ENCODE results near the gene ACBD5.

ACBD5 gene

DNA sequence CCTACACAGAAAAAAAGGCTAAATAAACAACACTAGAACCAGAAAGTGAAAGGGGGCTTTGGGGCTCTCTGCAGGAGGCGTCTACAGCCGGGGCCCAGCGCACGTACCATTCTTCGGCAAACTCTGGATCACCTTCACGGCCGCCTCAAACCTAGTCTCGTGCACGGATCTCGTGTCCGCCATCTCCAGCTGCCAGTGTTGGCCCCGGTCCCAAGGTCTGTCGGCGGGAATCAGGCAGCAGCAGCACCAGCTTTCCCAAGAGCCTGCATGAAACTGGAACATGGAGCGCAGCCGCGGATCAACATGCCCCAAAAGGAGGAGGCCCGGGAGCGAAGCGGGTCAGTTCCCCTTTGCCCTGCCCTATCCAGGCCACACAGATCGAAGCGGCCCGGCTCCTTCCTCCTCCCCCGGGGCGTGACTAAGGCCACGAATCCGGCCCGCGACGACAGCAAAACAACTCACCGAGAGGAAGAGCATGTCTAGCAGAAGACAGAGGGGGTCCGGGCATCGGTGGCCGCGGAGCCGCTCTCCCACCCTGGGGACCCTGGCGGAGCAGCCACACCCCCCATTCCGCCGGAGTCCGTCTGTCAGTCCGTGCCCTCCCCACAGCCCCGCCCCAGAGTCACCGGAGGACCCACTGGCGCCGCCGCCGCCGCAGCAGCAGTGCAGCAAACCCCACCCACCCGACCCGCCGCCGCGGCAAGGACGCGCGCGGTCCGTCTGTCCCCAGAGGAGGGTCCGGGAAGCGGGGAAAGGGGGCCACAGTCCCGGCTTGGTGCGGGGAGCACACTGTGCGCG lies at the start of gene ACBD5 (continued):
- TF ChIP-seq ZNF501 (tag by site-specific recombination; IDR thresholded peaks at IDR 0.05) (peak; percentile 82; the same call in 1 of the 2 replicates), ZBTB7A (tag by site-specific recombination; IDR thresholded peaks at IDR 0.05; ENCODE audit: low read depth) (no peak), MYNN (tag by site-specific recombination; IDR thresholded peaks at IDR 0.05; ENCODE audit: borderline replicate concordance) (no peak), KLF10 (tag by site-specific recombination; IDR thresholded peaks at IDR 0.05) (peak; percentile 88), HIC1 (tag by site-specific recombination; IDR thresholded peaks at IDR 0.05) (peak; percentile 77), ZNF350 (tag by site-specific recombination; IDR thresholded peaks at IDR 0.05) (no peak), ZNF221 (tag by site-specific recombination; IDR thresholded peaks at IDR 0.05; ENCODE audit: borderline replicate concordance) (no peak), ZNF423 (tag by site-specific recombination; IDR thresholded peaks at IDR 0.05) (peak; percentile 80), ZNF426 (tag by site-specific recombination; IDR thresholded peaks at IDR 0.05) (no peak), ZNF292 (tag by site-specific recombination; IDR thresholded peaks at IDR 0.05; ENCODE audit: borderline replicate concordance, low read depth) (no peak), ZNF768 (tag by site-specific recombination; IDR thresholded peaks at IDR 0.05) (no peak), KLF8 (tag by site-specific recombination; IDR thresholded peaks at IDR 0.05) (peak; percentile 92; the same call in 1 of the 2 replicates), ZNF777 (tag by site-specific recombination; IDR thresholded peaks at IDR 0.05; ENCODE audit: borderline replicate concordance) (no peak), AEBP2 (tag by site-specific recombination; IDR thresholded peaks at IDR 0.05; ENCODE audit: borderline replicate concordance) (no peak), ZNF248 (tag by site-specific recombination; IDR thresholded peaks at IDR 0.05) (no peak), ZNF571 (tag by site-specific recombination; IDR thresholded peaks at IDR 0.05) (no peak), ZNF37A (tag by site-specific recombination; IDR thresholded peaks at IDR 0.05) (no peak), PRDM10 (tag by site-specific recombination; IDR thresholded peaks at IDR 0.05) (peak; percentile 85), ZNF354C (tag by site-specific recombination; IDR thresholded peaks at IDR 0.05; ENCODE audit: borderline replicate concordance, low read depth) (no peak), ZNF558 (tag by site-specific recombination; IDR thresholded peaks at IDR 0.05) (no peak; the same call in 1 of the 2 replicates), GLI2 (tag by site-specific recombination; IDR thresholded peaks at IDR 0.05; ENCODE audit: borderline replicate concordance, low read depth) (no peak)
- TF ChIP-seq, protein P1, sequence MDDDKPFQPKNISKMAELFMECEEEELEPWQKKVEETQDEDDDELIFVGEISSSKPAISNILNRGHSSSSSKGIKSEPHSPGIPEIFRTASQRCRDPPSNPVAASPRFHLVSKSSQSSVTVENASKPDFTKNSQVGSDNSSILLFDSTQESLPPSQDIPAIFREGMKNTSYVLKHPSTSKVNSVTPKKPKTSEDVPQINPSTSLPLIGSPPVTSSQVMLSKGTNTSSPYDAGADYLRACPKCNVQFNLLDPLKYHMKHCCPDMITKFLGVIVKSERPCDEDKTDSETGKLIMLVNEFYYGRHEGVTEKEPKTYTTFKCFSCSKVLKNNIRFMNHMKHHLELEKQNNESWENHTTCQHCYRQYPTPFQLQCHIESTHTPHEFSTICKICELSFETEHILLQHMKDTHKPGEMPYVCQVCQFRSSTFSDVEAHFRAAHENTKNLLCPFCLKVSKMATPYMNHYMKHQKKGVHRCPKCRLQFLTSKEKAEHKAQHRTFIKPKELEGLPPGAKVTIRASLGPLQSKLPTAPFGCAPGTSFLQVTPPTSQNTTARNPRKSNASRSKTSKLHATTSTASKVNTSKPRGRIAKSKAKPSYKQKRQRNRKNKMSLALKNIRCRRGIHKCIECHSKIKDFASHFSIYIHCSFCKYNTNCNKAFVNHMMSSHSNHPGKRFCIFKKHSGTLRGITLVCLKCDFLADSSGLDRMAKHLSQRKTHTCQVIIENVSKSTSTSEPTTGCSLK (tag by site-specific recombination; IDR thresholded peaks at IDR 0.05) = no peak
- TF ChIP-seq, protein P2, sequence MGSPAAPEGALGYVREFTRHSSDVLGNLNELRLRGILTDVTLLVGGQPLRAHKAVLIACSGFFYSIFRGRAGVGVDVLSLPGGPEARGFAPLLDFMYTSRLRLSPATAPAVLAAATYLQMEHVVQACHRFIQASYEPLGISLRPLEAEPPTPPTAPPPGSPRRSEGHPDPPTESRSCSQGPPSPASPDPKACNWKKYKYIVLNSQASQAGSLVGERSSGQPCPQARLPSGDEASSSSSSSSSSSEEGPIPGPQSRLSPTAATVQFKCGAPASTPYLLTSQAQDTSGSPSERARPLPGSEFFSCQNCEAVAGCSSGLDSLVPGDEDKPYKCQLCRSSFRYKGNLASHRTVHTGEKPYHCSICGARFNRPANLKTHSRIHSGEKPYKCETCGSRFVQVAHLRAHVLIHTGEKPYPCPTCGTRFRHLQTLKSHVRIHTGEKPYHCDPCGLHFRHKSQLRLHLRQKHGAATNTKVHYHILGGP (tag by site-specific recombination; IDR thresholded peaks at IDR 0.05) = no peak
- TF ChIP-seq, protein P3, sequence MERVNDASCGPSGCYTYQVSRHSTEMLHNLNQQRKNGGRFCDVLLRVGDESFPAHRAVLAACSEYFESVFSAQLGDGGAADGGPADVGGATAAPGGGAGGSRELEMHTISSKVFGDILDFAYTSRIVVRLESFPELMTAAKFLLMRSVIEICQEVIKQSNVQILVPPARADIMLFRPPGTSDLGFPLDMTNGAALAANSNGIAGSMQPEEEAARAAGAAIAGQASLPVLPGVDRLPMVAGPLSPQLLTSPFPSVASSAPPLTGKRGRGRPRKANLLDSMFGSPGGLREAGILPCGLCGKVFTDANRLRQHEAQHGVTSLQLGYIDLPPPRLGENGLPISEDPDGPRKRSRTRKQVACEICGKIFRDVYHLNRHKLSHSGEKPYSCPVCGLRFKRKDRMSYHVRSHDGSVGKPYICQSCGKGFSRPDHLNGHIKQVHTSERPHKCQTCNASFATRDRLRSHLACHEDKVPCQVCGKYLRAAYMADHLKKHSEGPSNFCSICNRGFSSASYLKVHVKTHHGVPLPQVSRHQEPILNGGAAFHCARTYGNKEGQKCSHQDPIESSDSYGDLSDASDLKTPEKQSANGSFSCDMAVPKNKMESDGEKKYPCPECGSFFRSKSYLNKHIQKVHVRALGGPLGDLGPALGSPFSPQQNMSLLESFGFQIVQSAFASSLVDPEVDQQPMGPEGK (tag by site-specific recombination; IDR thresholded peaks at IDR 0.05) = peak; percentile 90
